Neural cell (in vitro differentiated cells): ENCODE results near the gene ATG9B. TPM values are rescaled to one million over a fixed set of nuclear protein-coding genes. Genes with fewer than 3 reads are reported as not detected.

Experiments used
- H2AFZ ChIP-seq: fragments of 200-600, 300-800 bp; sonication (generic), shearing (Covaris generic); 2 replicates; pipeline ENCODE4 v1.6.0; 2014; ENCODE audit warnings: low read depth, mild to moderate bottlenecking, antibody characterized with exemption, low read length, moderate library complexity
- H3F3A ChIP-seq: fragments of 200-600 bp; shearing (Covaris generic); 2 replicates; pipeline ENCODE4 v1.6.1; 2016; ENCODE audit warnings: mild to moderate bottlenecking, moderate library complexity, mixed read lengths, antibody characterized with exemption, low read length; ENCODE audit not compliant: insufficient read depth, poor library complexity, severe bottlenecking
- H3K27ac ChIP-seq: fragments of 200-600, 300-800 bp; sonication (generic), shearing (Covaris generic); 2 replicates; pipeline ENCODE4 v1.5.1; 2014; ENCODE audit warnings: mild to moderate bottlenecking, low read length, moderate library complexity
- H3K27me3 ChIP-seq: fragments of 300-800, 200-600 bp; sonication (generic), shearing (Covaris generic); 2 replicates; pipeline ENCODE4 v1.6.0; 2014; ENCODE audit warnings: mild to moderate bottlenecking, low read depth, low read length, moderate library complexity; ENCODE audit not compliant: insufficient read depth
- H3K36me3 ChIP-seq: fragments of 300-800, 200-600 bp; sonication (generic), shearing (Covaris generic); 2 replicates; pipeline ENCODE4 v1.5.1; 2014; ENCODE audit warnings: mild to moderate bottlenecking, antibody characterized with exemption, low read length, moderate library complexity; ENCODE audit not compliant: insufficient read depth
- H3K4me2 ChIP-seq: fragments of 300-800, 200-600 bp; sonication (generic), shearing (Covaris generic); 2 replicates; pipeline ENCODE4 v1.6.0; 2014; ENCODE audit warnings: mild to moderate bottlenecking, low read length
- H3K4me3 ChIP-seq: fragments of 300-800, 200-600 bp; sonication (generic), shearing (Covaris generic); 2 replicates; pipeline ENCODE4 v1.5.1; 2014; ENCODE audit warnings: mild to moderate bottlenecking, low read length, moderate library complexity
- H3K79me2 ChIP-seq: fragments of 200-600 bp; shearing (Covaris generic); replicated peaks from 2 replicates; pipeline ENCODE4 v1.6.0; 2014; ENCODE audit warnings: mild to moderate bottlenecking, low read length, moderate library complexity; ENCODE audit not compliant: insufficient read depth
- H3K9ac ChIP-seq: fragments of 300-800, 200-600 bp; sonication (generic), shearing (Covaris generic); 2 replicates; pipeline ENCODE4 v1.6.1; 2016; ENCODE audit warnings: mild to moderate bottlenecking, low read length, mixed read lengths
- H3K9me2 ChIP-seq: fragments of 200-600 bp; shearing (Covaris generic); 2 replicates; pipeline ENCODE4 v1.6.1; 2016; ENCODE audit warnings: mild to moderate bottlenecking, low read length, mixed read lengths; ENCODE audit not compliant: insufficient read depth
- H3K9me3 ChIP-seq: fragments of 200-600, 300-800 bp; sonication (generic), shearing (Covaris generic); 2 replicates; pipeline ENCODE4 v1.6.1; 2016; ENCODE audit warnings: mild to moderate bottlenecking, mixed run types, low read length, moderate library complexity, mixed read lengths
- H4K20me1 ChIP-seq: fragments of 200-600 bp; shearing (Covaris generic); 2 replicates; pipeline ENCODE4 v1.6.1; 2016; ENCODE audit warnings: mild to moderate bottlenecking, mixed run types; ENCODE audit not compliant: insufficient read depth
- EP300 ChIP-seq: fragments of 450-650 bp; conservative IDR thresholded peaks from 2 replicates; pipeline ENCODE4 v1.6.1; 2014; ENCODE audit warnings: antibody characterized with exemption, mild to moderate bottlenecking, moderate library complexity; ENCODE audit not compliant: poor library complexity, severe bottlenecking
- EZH2 ChIP-seq: fragments of 200-600, 300-800 bp; shearing (Covaris generic), sonication (generic); IDR thresholded peaks from 2 replicates; pipeline ENCODE4 v1.6.1; 2014; ENCODE audit warnings: antibody characterized with exemption, low read length, borderline replicate concordance, mild to moderate bottlenecking; ENCODE audit not compliant: insufficient read depth, poor library complexity, severe bottlenecking
- MXI1 ChIP-seq: fragments of 450-650 bp; conservative IDR thresholded peaks from 2 replicates; pipeline ENCODE4 v1.6.1; 2014; ENCODE audit warnings: antibody characterized with exemption, mild to moderate bottlenecking; ENCODE audit not compliant: poor library complexity, severe bottlenecking
- POLR2AphosphoS5 ChIP-seq: IDR thresholded peaks from 2 replicates; pipeline ENCODE4 v1.6.1; 2012
- RAD21 ChIP-seq: fragments of 450-650 bp; conservative IDR thresholded peaks from 2 replicates; pipeline ENCODE4 v1.6.1; 2014; ENCODE audit warnings: antibody characterized with exemption, mild to moderate bottlenecking, moderate library complexity
- SMC3 ChIP-seq: fragments of 450-650 bp; conservative IDR thresholded peaks from 2 replicates; pipeline ENCODE4 v1.6.1; 2014; ENCODE audit warnings: antibody characterized with exemption, mild to moderate bottlenecking, moderate library complexity; ENCODE audit not compliant: poor library complexity
- TAF1 ChIP-seq: IDR thresholded peaks from 2 replicates; pipeline ENCODE4 v1.6.1; 2012; ENCODE audit warnings: low read depth
- polyA plus RNA-seq: library from polyadenylated mRNA; depleted of rRNA; stranded (reverse); fragments of >200 nt; gene quantifications from 2 replicates; pipeline ENCODE4 v1.2.3, GENCODE V29; 2014
- TF ChIP-seq, protein P1 (sequence below): IDR thresholded peaks from 2 replicates; pipeline ENCODE4 v1.6.1; 2012; ENCODE audit warnings: borderline replicate concordance
- TF ChIP-seq, protein P2 (sequence below): fragments of 450-650 bp; IDR thresholded peaks from 2 replicates; pipeline ENCODE4 v1.5.1; 2014; ENCODE audit warnings: antibody characterized with exemption, mild to moderate bottlenecking, moderate library complexity; ENCODE audit not compliant: poor library complexity, severe bottlenecking

The ATG9B gene
- polyA plus RNA-seq, 1 donor from 2014 or later: 1.4 TPM

DNA sequence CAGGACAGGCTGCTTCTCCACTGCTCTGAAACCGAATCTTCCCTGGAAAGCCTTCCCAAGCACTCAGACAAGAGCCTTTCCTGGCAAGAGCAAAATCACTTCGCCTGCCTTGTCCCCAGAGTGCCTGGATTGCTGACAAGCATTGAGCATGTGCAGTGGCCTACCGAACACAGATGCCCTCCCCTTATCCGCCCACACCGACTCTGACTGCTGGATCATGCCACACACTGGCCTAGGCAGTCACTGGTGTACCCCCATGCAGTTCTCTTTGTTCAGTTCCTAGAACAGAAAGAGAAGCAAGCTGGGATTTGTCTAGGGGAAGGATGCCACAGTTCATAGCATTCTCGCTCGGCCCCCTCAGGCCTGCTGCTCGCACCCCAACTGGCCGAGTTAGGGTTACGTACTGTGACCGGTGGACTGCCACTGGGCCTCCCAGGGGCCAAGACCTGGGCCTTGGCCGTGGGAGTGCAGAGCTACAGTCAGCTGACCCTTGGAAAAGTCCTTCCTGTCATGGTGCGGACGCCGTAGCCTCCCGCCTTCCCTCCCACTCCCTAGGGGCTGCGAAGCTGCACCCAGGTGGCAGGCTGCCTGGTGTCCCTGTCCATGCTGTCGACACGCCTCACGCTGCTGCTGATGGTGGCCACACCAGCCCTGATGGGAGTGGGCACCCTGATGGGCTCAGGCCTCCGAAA is 10.9 kb upstream of the ATG9B start:
- no peaks in the 10 kb centered on the region for H3F3A ChIP-seq
- TF ChIP-seq, protein P1, sequence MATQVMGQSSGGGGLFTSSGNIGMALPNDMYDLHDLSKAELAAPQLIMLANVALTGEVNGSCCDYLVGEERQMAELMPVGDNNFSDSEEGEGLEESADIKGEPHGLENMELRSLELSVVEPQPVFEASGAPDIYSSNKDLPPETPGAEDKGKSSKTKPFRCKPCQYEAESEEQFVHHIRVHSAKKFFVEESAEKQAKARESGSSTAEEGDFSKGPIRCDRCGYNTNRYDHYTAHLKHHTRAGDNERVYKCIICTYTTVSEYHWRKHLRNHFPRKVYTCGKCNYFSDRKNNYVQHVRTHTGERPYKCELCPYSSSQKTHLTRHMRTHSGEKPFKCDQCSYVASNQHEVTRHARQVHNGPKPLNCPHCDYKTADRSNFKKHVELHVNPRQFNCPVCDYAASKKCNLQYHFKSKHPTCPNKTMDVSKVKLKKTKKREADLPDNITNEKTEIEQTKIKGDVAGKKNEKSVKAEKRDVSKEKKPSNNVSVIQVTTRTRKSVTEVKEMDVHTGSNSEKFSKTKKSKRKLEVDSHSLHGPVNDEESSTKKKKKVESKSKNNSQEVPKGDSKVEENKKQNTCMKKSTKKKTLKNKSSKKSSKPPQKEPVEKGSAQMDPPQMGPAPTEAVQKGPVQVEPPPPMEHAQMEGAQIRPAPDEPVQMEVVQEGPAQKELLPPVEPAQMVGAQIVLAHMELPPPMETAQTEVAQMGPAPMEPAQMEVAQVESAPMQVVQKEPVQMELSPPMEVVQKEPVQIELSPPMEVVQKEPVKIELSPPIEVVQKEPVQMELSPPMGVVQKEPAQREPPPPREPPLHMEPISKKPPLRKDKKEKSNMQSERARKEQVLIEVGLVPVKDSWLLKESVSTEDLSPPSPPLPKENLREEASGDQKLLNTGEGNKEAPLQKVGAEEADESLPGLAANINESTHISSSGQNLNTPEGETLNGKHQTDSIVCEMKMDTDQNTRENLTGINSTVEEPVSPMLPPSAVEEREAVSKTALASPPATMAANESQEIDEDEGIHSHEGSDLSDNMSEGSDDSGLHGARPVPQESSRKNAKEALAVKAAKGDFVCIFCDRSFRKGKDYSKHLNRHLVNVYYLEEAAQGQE: no peak
- TF ChIP-seq TAF1 (no peak), EP300 (no peak), RAD21 (no peak), MXI1 (no peak), EZH2 (no peak), POLR2AphosphoS5 (no peak), SMC3 (no peak)
- TF ChIP-seq, protein P2, sequence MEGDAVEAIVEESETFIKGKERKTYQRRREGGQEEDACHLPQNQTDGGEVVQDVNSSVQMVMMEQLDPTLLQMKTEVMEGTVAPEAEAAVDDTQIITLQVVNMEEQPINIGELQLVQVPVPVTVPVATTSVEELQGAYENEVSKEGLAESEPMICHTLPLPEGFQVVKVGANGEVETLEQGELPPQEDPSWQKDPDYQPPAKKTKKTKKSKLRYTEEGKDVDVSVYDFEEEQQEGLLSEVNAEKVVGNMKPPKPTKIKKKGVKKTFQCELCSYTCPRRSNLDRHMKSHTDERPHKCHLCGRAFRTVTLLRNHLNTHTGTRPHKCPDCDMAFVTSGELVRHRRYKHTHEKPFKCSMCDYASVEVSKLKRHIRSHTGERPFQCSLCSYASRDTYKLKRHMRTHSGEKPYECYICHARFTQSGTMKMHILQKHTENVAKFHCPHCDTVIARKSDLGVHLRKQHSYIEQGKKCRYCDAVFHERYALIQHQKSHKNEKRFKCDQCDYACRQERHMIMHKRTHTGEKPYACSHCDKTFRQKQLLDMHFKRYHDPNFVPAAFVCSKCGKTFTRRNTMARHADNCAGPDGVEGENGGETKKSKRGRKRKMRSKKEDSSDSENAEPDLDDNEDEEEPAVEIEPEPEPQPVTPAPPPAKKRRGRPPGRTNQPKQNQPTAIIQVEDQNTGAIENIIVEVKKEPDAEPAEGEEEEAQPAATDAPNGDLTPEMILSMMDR: no peak
- no peak overlapping the region for H3K27ac ChIP-seq
- H3K4me3 ChIP-seq: no peak overlapping the region
- no peak overlapping the region for H3K9ac ChIP-seq
- no peak overlapping the region for H2AFZ ChIP-seq
- H3K79me2 ChIP-seq: no peaks in the 10 kb centered on the region
- H4K20me1 ChIP-seq: no peaks in the 10 kb centered on the region
- H3K9me3 ChIP-seq: no peaks in the 10 kb centered on the region
- H3K4me2 ChIP-seq: no peak overlapping the region
- no peaks in the 10 kb centered on the region for H3K27me3 ChIP-seq
- no peaks in the 10 kb centered on the region for H3K9me2 ChIP-seq
- H3K36me3 ChIP-seq: no peaks in the 10 kb centered on the region

DNA sequence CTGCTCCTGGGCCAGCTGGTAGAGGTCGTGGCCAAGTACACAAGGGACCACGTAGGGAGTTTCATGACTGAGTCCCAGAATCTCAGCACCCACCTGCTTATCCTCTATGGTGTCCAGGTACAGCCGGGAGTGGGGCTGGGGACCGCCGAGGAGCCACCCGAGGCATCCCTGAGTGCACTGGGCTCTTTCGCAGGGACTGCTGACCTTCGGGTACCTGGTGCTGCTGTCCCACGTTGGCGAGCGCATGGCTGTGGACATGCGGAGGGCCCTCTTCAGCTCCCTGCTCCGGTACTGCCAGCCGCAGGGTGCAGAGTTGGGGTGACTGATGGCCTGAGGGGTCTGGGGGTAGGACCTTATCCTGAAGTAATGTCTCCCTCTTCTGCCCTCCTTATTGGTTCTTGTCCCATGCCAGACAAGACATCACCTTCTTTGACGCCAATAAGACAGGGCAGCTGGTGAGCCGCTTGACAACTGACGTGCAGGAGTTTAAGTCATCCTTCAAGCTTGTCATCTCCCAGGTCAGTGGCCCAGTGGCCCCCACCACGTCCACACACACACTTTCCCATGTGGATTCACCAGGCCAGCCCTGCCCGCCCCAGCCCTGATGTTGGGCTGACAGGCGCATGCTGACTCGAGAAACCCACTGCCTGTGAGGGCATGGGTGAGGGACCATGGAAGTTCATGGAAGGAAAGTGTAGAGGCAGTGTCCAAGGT is 10.2 kb upstream of the ATG9B start:
- no peaks in the 10 kb centered on the region for H3K36me3 ChIP-seq
- H3K4me3 ChIP-seq: no peak overlapping the region
- H4K20me1 ChIP-seq: no peaks in the 10 kb centered on the region
- no peak overlapping the region for H3K27ac ChIP-seq
- H3K27me3 ChIP-seq: no peaks in the 10 kb centered on the region
- H3K9me2 ChIP-seq: no peaks in the 10 kb centered on the region
- TF ChIP-seq RAD21: no peak
- TF ChIP-seq, protein P2: no peak
- TF ChIP-seq TAF1: no peak
- TF ChIP-seq MXI1: no peak
- no peak for TF ChIP-seq EP300
- TF ChIP-seq SMC3: no peak
- TF ChIP-seq, protein P1: no peak
- no peak for TF ChIP-seq EZH2
- TF ChIP-seq POLR2AphosphoS5: no peak
- no peaks in the 10 kb centered on the region for H3F3A ChIP-seq
- H3K79me2 ChIP-seq: no peaks in the 10 kb centered on the region
- no peak overlapping the region for H3K9ac ChIP-seq
- no peak overlapping the region for H2AFZ ChIP-seq
- H3K4me2 ChIP-seq: no peak overlapping the region
- no peaks in the 10 kb centered on the region for H3K9me3 ChIP-seq
